ENCODE measurements around the gene HEG1. TPM values are rescaled to one million over a fixed set of nuclear protein-coding genes. Genes with fewer than 3 reads are reported as not detected.
A peak's percentile ranks its signal among the peaks of the same experiment; 100 is the strongest.

Gene HEG1
- total RNA-seq, 1 donor from 2014 or later: 40.8 TPM

DNA sequence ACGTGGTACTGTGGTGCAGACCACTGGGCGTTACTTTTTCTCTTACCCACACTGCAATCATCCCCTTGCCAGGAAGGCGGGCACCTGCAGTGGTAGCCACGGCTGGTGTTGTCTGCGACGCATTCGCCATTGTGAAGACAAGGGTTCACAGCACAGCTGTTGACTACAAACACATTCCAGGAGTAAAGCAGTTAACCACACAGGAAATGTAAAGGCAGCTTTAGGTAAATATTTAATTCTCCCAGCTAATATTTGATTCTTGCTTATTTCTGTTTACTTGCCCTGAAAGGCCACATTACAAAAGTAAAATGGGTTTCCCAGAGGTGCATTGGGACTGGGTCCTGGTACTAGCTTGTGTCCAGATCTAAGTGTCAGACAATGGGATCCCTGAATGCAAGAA, 45.4 kb downstream of the HEG1 start:
- peaks cover 78% of the 10 kb centered on the region for H3K36me3 Mint-ChIP-seq (ENCODE audit: low read depth)
- intact Hi-C loops (cut with micrococcal nuclease): no loop called here

DNA sequence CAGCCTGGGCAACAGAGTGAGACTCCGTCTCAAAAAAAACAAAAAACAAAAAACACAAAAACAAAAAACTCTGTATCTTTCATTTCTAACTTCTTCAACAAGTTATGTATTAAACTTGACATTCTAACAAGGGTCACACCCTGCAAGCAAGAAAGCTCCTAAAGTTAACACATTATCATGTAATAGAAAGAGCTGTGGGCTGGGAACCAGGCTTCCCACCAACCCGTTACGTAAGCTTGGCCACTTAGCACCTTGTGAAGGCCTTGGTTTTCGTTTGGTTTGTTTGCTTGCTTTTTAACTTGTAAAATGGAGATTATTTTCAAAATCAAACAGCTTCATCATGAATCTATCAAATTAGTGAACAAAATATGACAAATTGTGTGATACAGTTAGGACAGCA, 47.0 kb downstream of the HEG1 start:
- H3K36me3 Mint-ChIP-seq (ENCODE audit: low read depth): peaks cover 82% of the 10 kb centered on the region
- no peak overlapping the region for H3K27ac Mint-ChIP-seq
- no peak for DNase-seq
- intact Hi-C loops (cut with micrococcal nuclease): no loop called here
- H3K27me3 Mint-ChIP-seq: no peaks in the 10 kb centered on the region
- H3K4me3 Mint-ChIP-seq: no peak overlapping the region
- H3K9me3 Mint-ChIP-seq: no peaks in the 10 kb centered on the region
- peaks cover 15% of the 10 kb centered on the region for H3K4me1 Mint-ChIP-seq

More for the DNA sequence above, 45.4 kb downstream of the HEG1 start:
- no peaks in the 10 kb centered on the region for H3K27me3 Mint-ChIP-seq
- peaks cover 13% of the 10 kb centered on the region for H3K4me1 Mint-ChIP-seq
- no peak overlapping the region for H3K4me3 Mint-ChIP-seq
- no peak overlapping the region for H3K27ac Mint-ChIP-seq
- no peaks in the 10 kb centered on the region for H3K9me3 Mint-ChIP-seq
- DNase-seq: no peak

DNA sequence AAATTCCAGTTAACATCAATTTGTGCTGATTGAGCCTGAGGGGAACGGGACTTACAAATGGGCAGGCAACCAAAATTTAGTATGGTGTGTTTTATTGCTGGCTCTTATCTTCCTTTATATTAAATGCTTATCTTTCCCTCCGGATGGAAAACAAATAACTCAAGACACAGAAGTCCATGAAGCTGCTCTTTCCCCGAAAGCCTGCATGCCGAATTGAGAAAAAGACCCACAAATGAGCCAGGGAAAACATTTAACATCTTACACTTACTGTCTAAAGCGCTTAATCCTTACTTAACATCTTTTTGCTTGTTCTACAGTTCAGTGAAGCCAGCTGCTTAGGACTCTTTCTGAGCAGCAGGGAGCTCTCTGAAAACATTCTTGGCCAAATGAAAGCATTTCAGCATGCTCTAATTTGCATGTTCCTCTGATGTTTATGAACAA, 49.5 kb downstream of the HEG1 start:
- Mint-ChIP-seq H3K4me3 (no peak overlapping the region), H3K4me1 (peaks cover 23% of the 10 kb centered on the region), H3K9me3 (no peaks in the 10 kb centered on the region), H3K27me3 (no peaks in the 10 kb centered on the region), H3K36me3 (ENCODE audit: low read depth) (peaks cover 82% of the 10 kb centered on the region), H3K27ac (no peak overlapping the region)
- no peak for DNase-seq
- intact Hi-C loops (cut with micrococcal nuclease): no loop called here

DNA sequence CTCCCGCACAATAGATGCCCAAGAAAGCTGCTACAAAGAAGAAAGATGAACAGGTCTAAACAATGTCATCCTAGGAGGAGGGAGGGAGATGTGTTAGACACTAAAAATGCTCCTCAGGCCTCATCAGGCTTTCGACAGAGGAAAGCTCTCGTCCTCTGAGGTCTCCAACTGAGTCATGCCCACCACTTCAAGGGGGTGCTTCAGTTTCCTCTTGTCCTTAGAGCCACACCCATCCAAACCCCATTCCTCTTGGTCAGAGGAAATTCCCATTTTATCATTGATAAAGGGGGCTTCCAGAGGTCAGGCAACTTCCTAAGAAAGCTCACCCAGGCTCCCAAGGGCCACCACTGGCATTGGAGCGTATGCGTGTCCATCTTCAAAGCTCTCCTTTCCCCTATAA, 50.1 kb downstream of the HEG1 start:
- Mint-ChIP-seq H3K9me3 (no peaks in the 10 kb centered on the region), H3K4me1 (peaks cover 20% of the 10 kb centered on the region), H3K27me3 (no peaks in the 10 kb centered on the region), H3K4me3 (no peak overlapping the region), H3K36me3 (ENCODE audit: low read depth) (peaks cover 83% of the 10 kb centered on the region), H3K27ac (no peak overlapping the region)
- DNase-seq: no peak
- intact Hi-C loops (cut with micrococcal nuclease): no loop called here

DNA sequence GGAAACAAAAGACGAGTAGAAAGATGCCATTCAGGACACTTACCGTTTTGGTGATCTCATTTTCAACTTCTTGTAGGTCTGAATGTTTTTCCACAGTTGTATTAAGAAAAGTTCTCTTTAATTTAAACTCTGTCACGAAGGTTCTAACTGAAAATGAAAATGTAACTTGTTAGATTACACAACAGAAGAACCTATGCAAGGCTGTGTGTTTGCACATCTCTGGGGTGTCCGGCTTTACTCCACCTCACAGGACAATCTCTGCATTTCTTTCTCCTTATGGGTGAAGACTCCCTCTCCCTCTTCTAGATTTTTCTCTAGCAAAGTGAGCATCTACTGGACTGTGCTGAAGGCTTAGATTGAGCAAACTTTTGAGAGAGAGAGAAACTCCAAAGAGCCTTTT, 50.6 kb downstream of the HEG1 start:
- intact Hi-C loops (cut with micrococcal nuclease): no loop called here
- Mint-ChIP-seq H3K36me3 (ENCODE audit: low read depth) (peaks cover 83% of the 10 kb centered on the region), H3K4me1 (peaks cover 18% of the 10 kb centered on the region), H3K9me3 (no peaks in the 10 kb centered on the region), H3K27ac (no peak overlapping the region), H3K4me3 (no peak overlapping the region), H3K27me3 (no peaks in the 10 kb centered on the region)
- no peak for DNase-seq

DNA sequence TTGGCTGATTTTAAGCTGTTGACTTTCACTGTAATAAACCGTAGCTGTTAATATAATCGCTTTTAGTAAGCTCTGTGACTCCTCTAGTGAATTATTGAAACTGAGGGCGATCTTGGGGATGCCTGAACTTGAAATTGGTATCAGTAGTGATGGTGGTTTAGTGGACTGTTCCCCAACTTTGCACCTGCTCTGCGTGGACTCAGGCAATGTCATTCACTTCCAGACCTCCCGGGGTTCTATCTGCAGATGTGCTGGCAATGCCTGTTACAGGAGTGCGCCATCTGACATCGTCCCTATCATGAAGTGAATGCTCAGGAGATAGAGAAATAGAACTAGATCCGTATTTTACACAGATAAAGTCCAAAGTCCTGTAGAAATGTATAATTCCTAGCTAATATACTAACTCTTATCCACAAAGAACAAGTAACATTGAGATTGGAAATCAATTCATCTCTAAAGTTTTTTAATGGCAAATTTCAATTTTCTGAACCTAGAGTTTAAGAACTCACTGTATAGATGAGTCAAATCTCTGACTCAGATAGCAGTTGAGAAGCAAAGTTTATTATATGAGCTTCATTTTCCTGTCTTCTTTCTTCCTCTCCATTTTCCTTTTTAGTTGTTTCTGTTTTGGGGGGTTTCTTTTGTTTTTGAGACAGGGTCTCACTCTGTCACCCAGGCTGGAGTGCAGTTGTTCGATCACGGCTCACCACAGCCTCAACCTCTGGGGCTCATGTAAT, 51.8 kb downstream of the HEG1 start:
- Mint-ChIP-seq H3K4me3 (no peak overlapping the region), H3K36me3 (ENCODE audit: low read depth) (peaks cover 86% of the 10 kb centered on the region), H3K27me3 (no peaks in the 10 kb centered on the region), H3K27ac (no peak overlapping the region), H3K9me3 (no peaks in the 10 kb centered on the region), H3K4me1 (peaks cover 20% of the 10 kb centered on the region)
- intact Hi-C loops (cut with micrococcal nuclease): no loop called here
- DNase-seq: no peak

DNA sequence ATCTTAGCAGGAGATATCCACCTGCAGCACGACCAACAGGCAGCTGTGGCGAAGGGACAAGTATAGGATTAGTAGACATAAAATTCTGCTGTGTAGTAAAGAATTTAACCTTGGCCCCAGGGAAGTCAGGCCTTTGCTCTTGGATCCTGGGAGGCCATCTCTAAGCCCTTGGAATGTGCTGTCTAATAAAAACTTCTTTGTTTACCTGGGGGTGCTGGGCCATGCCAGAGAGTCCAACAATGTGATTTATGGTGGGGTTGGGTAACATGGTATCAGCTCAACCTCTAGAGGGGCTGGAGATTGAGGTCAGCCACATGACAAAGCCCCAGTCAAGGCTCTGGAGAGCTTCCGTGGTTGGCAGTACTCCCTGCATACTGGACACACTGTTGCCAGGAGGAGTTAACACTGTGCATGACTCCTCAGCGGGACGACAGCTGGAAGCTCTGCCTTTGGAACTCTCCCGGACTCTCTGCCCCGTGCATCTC, 52.4 kb downstream of the HEG1 start:
- H3K36me3 Mint-ChIP-seq (ENCODE audit: low read depth): peaks cover 87% of the 10 kb centered on the region
- intact Hi-C loops (cut with micrococcal nuclease): no loop called here

DNA sequence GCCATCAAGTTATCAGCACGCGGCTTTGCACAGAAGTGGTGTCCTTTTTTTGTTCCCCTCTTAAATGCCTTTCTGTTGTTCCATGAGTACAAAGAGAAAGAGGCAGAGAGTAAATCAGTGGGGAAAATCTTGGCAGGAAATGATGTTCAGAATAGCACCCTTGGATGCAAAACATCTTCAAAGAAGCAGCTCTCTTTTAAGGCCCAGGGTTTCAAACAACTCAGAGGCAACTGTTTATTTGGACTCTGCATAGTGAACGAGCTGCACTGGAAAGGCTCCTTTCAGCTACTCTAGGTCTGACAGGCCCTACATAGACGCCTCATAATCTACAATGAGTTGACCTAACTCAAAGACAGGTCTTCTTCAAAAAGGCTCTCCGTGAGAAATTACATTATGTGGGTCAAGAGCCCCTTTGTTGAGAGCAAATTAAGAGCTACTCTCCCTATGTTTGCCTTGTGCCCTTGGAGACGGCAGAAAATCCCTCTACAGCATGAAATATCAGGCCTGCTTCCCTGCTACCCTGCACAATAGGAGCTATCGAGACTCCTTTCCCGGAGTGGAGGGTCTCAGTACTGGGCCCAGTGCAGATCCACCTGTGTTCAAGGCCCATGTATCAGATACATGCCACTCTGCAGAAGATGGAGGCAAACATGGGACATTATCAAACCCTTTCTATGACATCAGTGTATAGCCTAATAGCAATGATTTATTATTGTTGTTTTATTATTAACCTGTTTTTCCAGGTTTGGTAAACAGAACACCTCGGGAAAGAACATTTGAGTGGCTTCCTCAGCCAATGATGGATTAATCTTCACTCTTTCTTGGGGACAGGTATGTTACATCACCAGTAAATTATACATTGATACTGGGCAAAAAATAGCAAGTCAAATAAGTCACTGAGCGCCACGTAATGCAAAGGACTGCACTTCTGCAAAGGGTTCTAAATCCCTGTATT, 53.1 kb downstream of the HEG1 start:
- no peak overlapping the region for H3K27ac Mint-ChIP-seq
- H3K4me3 Mint-ChIP-seq: no peak overlapping the region
- peak; percentile 59 for DNase-seq
- H3K27me3 Mint-ChIP-seq: no peaks in the 10 kb centered on the region
- peaks cover 87% of the 10 kb centered on the region for H3K36me3 Mint-ChIP-seq (ENCODE audit: low read depth)
- H3K9me3 Mint-ChIP-seq: no peaks in the 10 kb centered on the region
- intact Hi-C loops (cut with micrococcal nuclease): no loop called here
- H3K4me1 Mint-ChIP-seq: peaks cover 20% of the 10 kb centered on the region

More for the DNA sequence above, 52.4 kb downstream of the HEG1 start:
- H3K27ac Mint-ChIP-seq: no peak overlapping the region
- no peak for DNase-seq
- H3K4me3 Mint-ChIP-seq: no peak overlapping the region
- peaks cover 20% of the 10 kb centered on the region for H3K4me1 Mint-ChIP-seq
- H3K9me3 Mint-ChIP-seq: no peaks in the 10 kb centered on the region
- H3K27me3 Mint-ChIP-seq: no peaks in the 10 kb centered on the region

DNA sequence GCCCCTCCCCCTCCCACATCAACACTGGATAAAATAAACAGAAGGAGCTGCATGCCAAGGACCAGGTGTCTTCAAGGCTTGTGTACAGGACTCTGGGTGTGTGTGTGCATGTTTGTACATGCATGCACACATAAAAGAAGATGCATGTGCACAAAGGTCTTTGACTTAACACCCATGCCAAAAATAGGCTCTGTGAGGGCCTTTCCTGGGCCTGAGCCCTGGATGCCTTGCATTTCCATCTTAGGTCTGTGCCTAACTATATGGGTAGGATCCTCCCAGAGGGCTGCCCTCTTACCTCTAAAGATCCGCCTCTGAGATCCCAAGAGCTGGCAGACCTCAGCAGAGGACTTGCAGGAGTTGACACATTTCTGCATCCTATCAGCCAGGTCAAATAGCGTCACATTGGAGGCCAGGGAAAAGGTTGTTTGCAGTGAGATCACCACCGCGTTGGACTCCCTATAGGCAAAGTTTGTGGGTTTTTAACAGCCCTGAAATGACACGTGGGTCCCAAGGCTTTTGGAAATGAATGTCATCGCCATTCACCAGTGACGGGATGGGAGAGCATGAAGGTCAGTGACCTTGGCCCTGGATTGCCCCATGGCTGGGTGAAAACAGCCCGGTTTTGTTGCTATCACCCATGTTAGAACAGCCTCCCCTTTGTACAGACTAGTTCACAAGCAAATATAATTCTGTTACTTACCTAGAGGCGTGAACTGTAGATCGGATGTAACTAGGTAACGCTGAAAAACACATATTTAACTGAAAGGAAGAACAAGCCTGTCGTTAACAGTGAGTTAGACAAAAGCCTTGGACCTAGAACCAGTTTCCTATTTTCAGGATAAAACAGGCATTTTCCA, 54.0 kb downstream of the HEG1 start:
- intact Hi-C loops (cut with micrococcal nuclease): no loop called here
- Mint-ChIP-seq H3K36me3 (ENCODE audit: low read depth) (peaks cover 91% of the 10 kb centered on the region), H3K9me3 (no peaks in the 10 kb centered on the region), H3K4me3 (no peak overlapping the region), H3K4me1 (peaks cover 20% of the 10 kb centered on the region), H3K27me3 (no peaks in the 10 kb centered on the region), H3K27ac (peak overlapping the region; percentile 48)
- DNase-seq: no peak

DNA sequence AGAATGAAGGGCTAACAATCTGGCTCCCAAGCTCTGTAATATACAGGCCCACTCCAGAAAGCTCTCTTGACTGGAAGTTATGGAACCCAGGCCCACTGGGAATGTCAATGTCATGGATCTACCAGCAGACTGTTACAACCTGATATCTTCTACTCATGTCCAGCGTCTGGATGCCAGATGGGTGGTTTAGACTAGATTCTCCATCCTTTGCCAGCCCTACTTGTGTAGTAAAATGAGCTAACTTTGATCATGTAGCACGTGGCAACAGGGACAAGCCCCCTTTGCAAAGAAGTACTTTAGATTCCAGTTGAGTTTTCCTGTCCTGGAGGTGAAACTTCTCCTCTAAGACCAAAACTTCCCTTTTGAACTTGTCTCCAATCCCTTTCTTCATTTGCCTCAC, 55.1 kb downstream of the HEG1 start:
- Mint-ChIP-seq H3K4me1 (peaks cover 27% of the 10 kb centered on the region), H3K9me3 (no peaks in the 10 kb centered on the region), H3K4me3 (no peak overlapping the region), H3K27ac (no peak overlapping the region), H3K27me3 (no peaks in the 10 kb centered on the region), H3K36me3 (ENCODE audit: low read depth) (peaks cover 93% of the 10 kb centered on the region)
- intact Hi-C loops (cut with micrococcal nuclease): no loop called here
- no peak for DNase-seq

DNA sequence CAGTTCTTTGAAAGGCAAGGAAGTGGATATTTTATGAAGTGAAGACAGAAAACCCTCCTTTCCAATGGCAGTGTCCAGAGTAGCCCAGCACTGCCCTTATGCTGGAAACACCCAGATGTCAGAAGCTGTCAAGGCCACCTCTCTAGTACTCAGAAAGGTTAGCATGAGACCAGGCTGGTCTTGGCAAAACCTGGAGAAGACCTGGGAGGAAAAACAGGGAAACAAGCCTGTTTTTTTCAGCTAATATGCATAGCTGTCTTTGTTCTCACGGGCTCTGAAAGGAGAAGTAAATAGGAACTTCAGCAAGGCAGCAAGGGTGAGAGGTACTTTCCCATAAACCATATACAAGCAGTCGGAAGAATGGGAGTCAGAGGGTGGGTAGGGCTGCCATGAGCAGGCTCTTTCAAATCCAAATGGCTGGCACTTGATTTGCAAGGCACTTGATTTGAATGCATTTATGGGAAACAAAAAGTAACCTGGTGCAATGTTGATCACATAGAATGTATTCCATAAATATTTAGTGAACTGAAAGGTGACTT, 55.8 kb downstream of the HEG1 start:
- no peaks in the 10 kb centered on the region for H3K27me3 Mint-ChIP-seq
- peaks cover 91% of the 10 kb centered on the region for H3K36me3 Mint-ChIP-seq (ENCODE audit: low read depth)
- DNase-seq: no peak
- no peak overlapping the region for H3K27ac Mint-ChIP-seq
- H3K4me1 Mint-ChIP-seq: peaks cover 28% of the 10 kb centered on the region
- intact Hi-C loops (cut with micrococcal nuclease): loop anchor here (5.0 kb wide), 2 partner anchors 142 to 587 kb away; no protein-coding TSS in a partner anchor
- H3K9me3 Mint-ChIP-seq: no peaks in the 10 kb centered on the region
- H3K4me3 Mint-ChIP-seq: no peak overlapping the region

DNA sequence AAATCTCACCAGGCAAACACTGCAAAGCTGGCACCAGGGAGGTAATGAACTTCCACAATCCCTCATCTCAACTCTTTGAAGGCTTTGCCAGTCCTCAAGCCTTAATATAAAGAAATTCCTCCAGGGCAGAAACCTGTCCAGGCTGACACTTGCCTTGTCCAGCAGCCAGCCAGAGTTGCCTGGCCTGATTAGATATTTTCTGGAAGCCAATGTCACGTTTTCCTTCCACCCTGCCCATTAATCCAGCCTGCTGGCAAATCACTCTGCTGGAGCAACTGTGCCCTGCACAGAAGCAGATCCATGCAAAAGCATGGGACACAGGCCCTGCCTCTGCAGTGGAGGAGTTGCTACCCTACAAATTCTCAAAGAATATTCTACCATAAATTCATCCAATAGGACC, 56.5 kb downstream of the HEG1 start:
- Mint-ChIP-seq H3K27ac (no peak overlapping the region), H3K27me3 (no peaks in the 10 kb centered on the region), H3K4me1 (peaks cover 28% of the 10 kb centered on the region), H3K4me3 (no peak overlapping the region), H3K36me3 (ENCODE audit: low read depth) (peaks cover 88% of the 10 kb centered on the region), H3K9me3 (no peaks in the 10 kb centered on the region)
- intact Hi-C loops (cut with micrococcal nuclease): loop anchor here (5.0 kb wide), 2 partner anchors 143 to 588 kb away; no protein-coding TSS in a partner anchor
- DNase-seq: no peak

DNA sequence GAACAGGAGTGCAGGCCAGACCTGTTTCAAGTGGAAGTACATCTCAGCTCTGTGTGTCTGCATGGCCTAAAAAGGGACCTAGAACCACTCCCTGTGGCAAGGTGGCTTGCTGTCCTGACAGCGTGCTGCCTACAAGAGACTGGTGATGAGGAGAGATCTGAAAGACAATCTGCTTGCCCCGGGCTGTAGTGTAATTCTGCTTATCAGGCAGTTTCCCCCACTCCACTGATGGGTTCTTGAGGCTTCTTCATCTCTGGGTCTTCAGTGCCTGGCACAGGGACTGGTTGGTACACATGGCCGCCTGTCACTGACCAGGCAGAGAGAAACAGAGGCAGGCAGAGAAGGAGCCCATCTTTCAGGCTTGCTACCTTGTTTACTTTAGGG, 57.6 kb downstream of the HEG1 start:
- intact Hi-C loops (cut with micrococcal nuclease): loop anchor here (5.0 kb wide), 2 partner anchors 144 to 589 kb away; no protein-coding TSS in a partner anchor
- H3K27ac Mint-ChIP-seq: no peak overlapping the region
- peaks cover 26% of the 10 kb centered on the region for H3K4me1 Mint-ChIP-seq
- no peak for DNase-seq
- no peaks in the 10 kb centered on the region for H3K9me3 Mint-ChIP-seq
- no peak overlapping the region for H3K4me3 Mint-ChIP-seq
- H3K36me3 Mint-ChIP-seq (ENCODE audit: low read depth): peaks cover 84% of the 10 kb centered on the region
- no peaks in the 10 kb centered on the region for H3K27me3 Mint-ChIP-seq
